ENCODE measurements around the gene MRPL39. TPM values are rescaled to one million over a fixed set of nuclear protein-coding genes. Genes with fewer than 3 reads are reported as not detected.

Gene MRPL39
- total and polyA plus RNA-seq, 2 donors (not counting 3 experiments of a cell fraction or from before 2014, with no cell fraction given), result 10.4 to 25.2 TPM

DNA sequence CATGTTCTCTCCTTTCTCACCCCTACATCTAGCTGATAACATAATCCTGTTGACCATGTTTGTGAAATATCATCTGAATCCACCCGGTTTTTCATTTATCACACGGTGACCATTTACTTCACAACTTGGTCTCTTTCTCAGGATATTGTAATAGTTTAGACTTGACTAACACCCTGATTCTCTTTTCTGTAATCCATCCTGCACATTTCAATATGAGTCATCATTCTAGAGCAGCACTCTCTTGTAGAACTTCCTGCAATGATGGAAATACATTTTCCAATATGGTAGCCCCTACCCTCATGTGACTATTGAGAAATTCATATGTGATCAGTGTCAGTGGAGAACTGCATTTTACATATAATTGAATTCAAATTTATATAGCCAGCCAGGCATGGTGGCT lies 29.4 kb upstream of the MRPL39 start:
- FAIRE-seq (no peak), DNase-seq (ENCODE audit: low read depth, low spot score) (no peak)
- CTCF ChIA-PET, result no interaction called here
- no peaks in the 10 kb centered on the region for H3K79me2 ChIP-seq (ENCODE audit: control insufficient read depth, insufficient read depth, low read length)
- no peak overlapping the region for H2AFZ ChIP-seq (ENCODE audit: low read depth, low read length)
- no peaks in the 10 kb centered on the region for H4K20me1 ChIP-seq (replicated peaks; ENCODE audit: control insufficient read depth, extremely low read depth, insufficient read depth, low read length)
- dilution Hi-C loops (cut with MboI; ENCODE audit: extremely low pct_ligation_motif_present, low sequenced_read_pairs) (no loop called here), intact Hi-C loops (cut with micrococcal nuclease) (no loop called here)
- POLR2A ChIA-PET, result no interaction called here
- H3K4me2 ChIP-seq (ENCODE audit: insufficient read depth, low read length), result no peak overlapping the region
- H3K9ac ChIP-seq (replicated peaks; ENCODE audit: extremely low read depth, insufficient read depth, low read length), result no peak overlapping the region
- BruUV-seq (replicated peaks), result no TSS peak
- no peak overlapping the region for H3K27ac ChIP-seq (ENCODE audit: insufficient read depth, low read depth, low read length)
- H3K27me3 ChIP-seq (ENCODE audit: control insufficient read depth in 2 of 2, insufficient read depth in 2 of 2, low read length in 2 of 2), result peaks cover 12 to 32% of the 10 kb centered on the region in 2 experiments
- no peaks in the 10 kb centered on the region for H3K9me1 ChIP-seq (replicated peaks; ENCODE audit: control insufficient read depth, extremely low read depth, insufficient read depth, low read length)
- TF ChIP-seq GATA2 (IDR thresholded peaks at IDR 0.05; ENCODE audit: insufficient read depth, insufficient read length, low read depth, low read length) (no peak), MAX (IDR thresholded peaks at IDR 0.05; ENCODE audit: insufficient read depth, insufficient read length) (no peak), POLR2A (IDR thresholded peaks at IDR 0.05; ENCODE audit: low read depth, low read length) (no peak), JUN (IDR thresholded peaks at IDR 0.05; ENCODE audit: borderline replicate concordance, insufficient read depth, insufficient read length, low read depth) (peak; percentile 3), EZH2 (IDR thresholded peaks at IDR 0.05; ENCODE audit: borderline replicate concordance, low read depth, low read length, severe bottlenecking) (no peak)
- H3K4me1 ChIP-seq (ENCODE audit: control insufficient read depth, extremely low read depth, insufficient read depth, low read length), result peaks cover 12% of the 10 kb centered on the region
- H3K36me3 ChIP-seq (ENCODE audit: control insufficient read depth in 2 of 2, extremely low read depth in 1 of 2, insufficient read depth in 2 of 2, low read length in 2 of 2), result no peaks in the 10 kb centered on the region
- no peaks in the 10 kb centered on the region for H3K9me3 ChIP-seq (replicated peaks; ENCODE audit: control insufficient read depth, insufficient read depth, low read length)
- H3K4me3 ChIP-seq (replicated peaks in 1 of 3; ENCODE audit: insufficient read depth in 1 of 3, low read depth in 1 of 3, low read length in 3 of 3), result no peak overlapping the region

DNA sequence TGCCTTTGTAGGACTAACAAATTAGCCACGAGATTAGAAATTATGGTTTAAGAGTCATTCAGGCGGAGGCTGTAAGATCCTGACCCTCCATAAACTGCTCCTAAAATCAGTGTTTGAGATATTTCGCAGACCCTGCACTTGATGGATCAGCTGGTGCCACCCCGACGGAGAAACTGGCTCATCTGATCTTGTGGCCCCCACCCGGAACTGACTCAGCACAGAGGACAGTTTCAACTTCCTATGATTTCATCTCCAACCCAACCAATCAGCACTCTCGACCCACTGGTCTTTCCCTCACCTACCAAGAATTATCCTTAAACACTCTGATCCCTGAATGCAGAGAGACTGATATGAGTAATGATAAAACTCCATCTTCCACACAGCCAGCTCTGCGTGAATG lies 28.0 kb upstream of the MRPL39 start:
- Histone ChIP-seq H3K9ac (replicated peaks; ENCODE audit: extremely low read depth, insufficient read depth, low read length) (no peak overlapping the region), H3K4me1 (ENCODE audit: control insufficient read depth, extremely low read depth, insufficient read depth, low read length) (peaks cover 11% of the 10 kb centered on the region), H3K9me1 (replicated peaks; ENCODE audit: control insufficient read depth, extremely low read depth, insufficient read depth, low read length) (no peaks in the 10 kb centered on the region), H4K20me1 (replicated peaks; ENCODE audit: control insufficient read depth, extremely low read depth, insufficient read depth, low read length) (no peaks in the 10 kb centered on the region), H3K27me3 (ENCODE audit: control insufficient read depth in 2 of 2, insufficient read depth in 2 of 2, low read length in 2 of 2) (peaks cover 8 to 18% of the 10 kb centered on the region in 2 experiments), H2AFZ (ENCODE audit: low read depth, low read length) (no peak overlapping the region), H3K4me2 (ENCODE audit: insufficient read depth, low read length) (no peak overlapping the region), H3K79me2 (ENCODE audit: control insufficient read depth, insufficient read depth, low read length) (no peaks in the 10 kb centered on the region), H3K27ac (ENCODE audit: insufficient read depth, low read depth, low read length) (no peak overlapping the region), H3K4me3 (replicated peaks in 1 of 3; ENCODE audit: insufficient read depth in 1 of 3, low read depth in 1 of 3, low read length in 3 of 3) (no peak overlapping the region), H3K9me3 (replicated peaks; ENCODE audit: control insufficient read depth, insufficient read depth, low read length) (no peaks in the 10 kb centered on the region), H3K36me3 (ENCODE audit: control insufficient read depth in 2 of 2, extremely low read depth in 1 of 2, insufficient read depth in 2 of 2, low read length in 2 of 2) (no peaks in the 10 kb centered on the region)
- intact Hi-C loops (cut with micrococcal nuclease) (no loop called here), dilution Hi-C loops (cut with MboI; ENCODE audit: extremely low pct_ligation_motif_present, low sequenced_read_pairs) (no loop called here)
- ChIA-PET POLR2A (no interaction called here), CTCF (no interaction called here)
- FAIRE-seq (no peak), DNase-seq (ENCODE audit: low read depth, low spot score) (no peak)
- BruUV-seq (replicated peaks), result no TSS peak
- no peak for TF ChIP-seq GATA2 (IDR thresholded peaks at IDR 0.05; ENCODE audit: insufficient read depth, insufficient read length, low read depth, low read length)
- no peak for TF ChIP-seq MYC (IDR thresholded peaks at IDR 0.05; ENCODE audit: low read depth, low read length)
- no peak for TF ChIP-seq FOS (IDR thresholded peaks at IDR 0.05; ENCODE audit: borderline replicate concordance, insufficient read depth, low read length)
- no peak for TF ChIP-seq CTCF (IDR thresholded peaks at IDR 0.05; ENCODE audit: extremely low read depth in 1 of 2, insufficient read depth in 1 of 2, low read depth in 1 of 2, low read length in 2 of 2)
- TF ChIP-seq POLR2A (IDR thresholded peaks at IDR 0.05; ENCODE audit: low read depth, low read length), result no peak
- no peak for TF ChIP-seq JUN (IDR thresholded peaks at IDR 0.05; ENCODE audit: borderline replicate concordance, insufficient read depth, insufficient read length, low read depth)

Measured in endothelial cell of umbilical vein (primary cell).